OCI-LY1 (cell line): ENCODE measurements around the gene NPR2.

Experiments used
- H2AFZ ChIP-seq: fragments of 200-600 bp; sonication (generic), shearing (Covaris generic); 2 replicates; pipeline ENCODE4 v1.6.0; 2014; ENCODE audit warnings: antibody characterized with exemption, mild to moderate bottlenecking, low read length
- H3F3A ChIP-seq: fragments of 200-600 bp; sonication (generic), shearing (Covaris generic); 2 replicates; pipeline ENCODE4 v1.6.0; 2014; ENCODE audit warnings: mild to moderate bottlenecking, antibody characterized with exemption, low read length, moderate library complexity; ENCODE audit not compliant: insufficient read depth
- H3K27ac ChIP-seq: fragments of 200-600 bp; sonication (generic); 2 replicates; pipeline ENCODE4 v1.5.1; 2014; ENCODE audit warnings: low read length, mixed run types, mild to moderate bottlenecking, low read depth; ENCODE audit not compliant: poor library complexity, severe bottlenecking
- H3K27me3 ChIP-seq: fragments of 200-600 bp; sonication (generic); 2 replicates; pipeline ENCODE4 v1.6.0; 2014; ENCODE audit warnings: antibody characterized with exemption, mild to moderate bottlenecking, low read length, moderate library complexity; ENCODE audit not compliant: insufficient read depth
- H3K36me3 ChIP-seq: fragments of 200-600 bp; sonication (generic); 2 replicates; pipeline ENCODE4 v1.6.1; 2014; ENCODE audit warnings: mild to moderate bottlenecking, antibody characterized with exemption, low read length, moderate library complexity, mixed read lengths; ENCODE audit not compliant: insufficient read depth
- H3K4me1 ChIP-seq: fragments of 200-600 bp; sonication (generic); 2 replicates; pipeline ENCODE4 v1.5.1; 2014; ENCODE audit warnings: mild to moderate bottlenecking, low read length, moderate library complexity; ENCODE audit not compliant: insufficient read depth, severe bottlenecking
- H3K4me2 ChIP-seq: fragments of 200-600 bp; sonication (generic), shearing (Covaris generic); 2 replicates; pipeline ENCODE4 v1.6.1; 2014; ENCODE audit warnings: low read length
- H3K4me3 ChIP-seq: fragments of 200-600 bp; sonication (generic); 2 replicates; pipeline ENCODE4 v1.5.1; 2014; ENCODE audit warnings: low read length, low read depth, mild to moderate bottlenecking, mixed read lengths; ENCODE audit not compliant: poor library complexity, severe bottlenecking
- H3K79me2 ChIP-seq: fragments of 200-600 bp; shearing (Covaris generic); 2 replicates; pipeline ENCODE4 v1.6.1; 2016; ENCODE audit warnings: mixed run types, low read length, mixed read lengths; ENCODE audit not compliant: insufficient read depth
- H3K9ac ChIP-seq: fragments of 200-600 bp; sonication (generic), shearing (Covaris generic); 2 replicates; pipeline ENCODE4 v1.6.1; 2014; ENCODE audit warnings: mild to moderate bottlenecking, low read length, mixed read lengths
- H3K9me2 ChIP-seq: fragments of 200-600 bp; sonication (generic), shearing (Covaris generic); 2 replicates; pipeline ENCODE4 v1.6.1; 2014; ENCODE audit warnings: low read depth, mild to moderate bottlenecking, low read length, mixed read lengths
- H3K9me3 ChIP-seq: fragments of 200-600 bp; shearing (Covaris generic); 2 replicates; pipeline ENCODE4 v1.6.1; 2014; ENCODE audit warnings: low read length, mixed read lengths
- H4K20me1 ChIP-seq: fragments of 200-600 bp; sonication (generic), shearing (Covaris generic); 2 replicates; pipeline ENCODE4 v1.6.0; 2016; ENCODE audit warnings: mild to moderate bottlenecking, low read length; ENCODE audit not compliant: insufficient read depth
- EZH2 ChIP-seq: fragments of 200-600 bp; sonication (generic), shearing (Covaris generic); IDR thresholded peaks from 2 replicates; pipeline ENCODE4 v1.8.0; 2017; ENCODE audit warnings: borderline replicate concordance, mixed run types, mild to moderate bottlenecking, antibody characterized with exemption, low read length, moderate library complexity, mixed read lengths
- TF ChIP-seq, protein P1 (sequence below): fragments of 200-600 bp; sonication (generic), shearing (Covaris generic); IDR thresholded peaks from 2 replicates; pipeline ENCODE4 v1.5.1; 2017; ENCODE audit warnings: mild to moderate bottlenecking, antibody characterized with exemption, low read length, moderate library complexity, mixed read lengths

The NPR2 gene

DNA sequence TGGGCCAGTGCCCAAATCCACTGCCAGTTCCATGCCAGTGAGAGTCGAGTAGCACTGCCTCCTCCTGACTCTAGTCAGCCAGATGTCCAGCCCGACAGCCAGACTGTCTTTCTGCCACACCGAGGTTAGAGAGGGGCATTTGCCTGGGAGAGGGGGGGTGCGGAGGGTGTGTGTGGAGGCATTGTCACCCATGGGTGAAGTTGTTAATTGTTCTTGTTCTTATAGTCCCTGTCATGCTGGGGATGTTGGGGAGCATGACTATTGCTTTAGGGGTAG is 41.2 kb upstream of the NPR2 start:
- no peaks in the 10 kb centered on the region for H3K27me3 ChIP-seq
- H3K4me1 ChIP-seq: peaks cover 36% of the 10 kb centered on the region
- peak overlapping the region; percentile 76 for H3K4me3 ChIP-seq
- peak overlapping the region; percentile 75 for H3K9ac ChIP-seq
- TF ChIP-seq EZH2: no peak
- H3K27ac ChIP-seq: peak overlapping the region; percentile 53
- H4K20me1 ChIP-seq: no peaks in the 10 kb centered on the region
- no peaks in the 10 kb centered on the region for H3K9me2 ChIP-seq
- peak overlapping the region; percentile 79 for H3K4me2 ChIP-seq
- H3K9me3 ChIP-seq: no peaks in the 10 kb centered on the region
- no peaks in the 10 kb centered on the region for H3F3A ChIP-seq
- H3K79me2 ChIP-seq: peaks cover 29% of the 10 kb centered on the region
- peaks cover 24% of the 10 kb centered on the region; the same call in 1 of the 2 replicates for H3K36me3 ChIP-seq
- H2AFZ ChIP-seq: no peak overlapping the region

DNA sequence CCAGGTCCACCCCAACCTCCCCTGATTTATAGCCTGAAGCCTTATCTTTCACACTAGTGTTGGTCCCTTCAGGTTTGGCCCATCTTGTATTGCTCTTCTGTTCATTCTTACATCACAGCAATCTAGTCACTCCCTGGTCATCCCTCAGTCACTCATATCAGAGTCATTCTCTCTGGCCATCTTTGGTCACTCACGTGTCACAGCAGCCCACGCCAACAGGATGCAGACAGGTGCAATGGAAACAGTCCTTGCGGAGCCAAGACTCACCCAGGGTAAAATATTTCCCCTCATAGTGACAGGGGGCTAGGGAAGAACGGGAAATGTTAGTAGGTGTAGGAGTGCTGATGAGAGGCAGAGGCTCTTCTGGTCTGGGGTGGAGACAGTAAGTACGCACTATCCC is 37.9 kb upstream of the NPR2 start:
- peaks cover 24% of the 10 kb centered on the region; the same call in 1 of the 2 replicates for H3K36me3 ChIP-seq

DNA sequence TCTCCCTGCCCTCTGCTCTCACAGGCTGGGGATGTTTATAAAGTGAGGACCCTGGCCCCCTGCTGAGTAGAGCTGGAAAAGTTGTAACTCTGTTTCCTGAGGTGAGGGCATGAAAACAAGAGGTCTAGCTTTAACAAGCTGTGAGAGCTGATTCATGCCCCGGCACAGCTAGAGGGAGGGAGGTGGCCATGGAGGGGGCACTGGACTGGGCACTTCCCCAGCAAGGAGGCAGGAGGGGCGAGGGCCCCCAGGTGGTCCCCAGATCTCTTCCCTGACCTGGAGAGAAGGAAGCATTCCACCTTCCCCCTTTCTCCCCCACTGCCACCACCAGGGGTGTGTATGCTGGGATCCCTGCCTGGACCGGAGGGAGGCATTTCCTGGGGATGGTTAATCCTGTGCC is 37.1 kb upstream of the NPR2 start, which contains the start of gene MSMP:
TSS of gene MSMP (minus strand) at position 13 of the 400 bp plus-strand sequence. CDS start 147 bp downstream, outside the sequence.
- no peak within 1 kb of the TSS for H3K4me3 ChIP-seq
- no peaks in the 10 kb centered on the region for H3K79me2 ChIP-seq
- no peak within 1 kb of the TSS for H2AFZ ChIP-seq
- H3K36me3 ChIP-seq: peaks cover 24% of the 10 kb centered on the region; the same call in 1 of the 2 replicates
- H3F3A ChIP-seq: no peaks in the 10 kb centered on the region
- no peak within 1 kb of the TSS for H3K27ac ChIP-seq
- no peak for TF ChIP-seq EZH2
- TF ChIP-seq, protein P1, sequence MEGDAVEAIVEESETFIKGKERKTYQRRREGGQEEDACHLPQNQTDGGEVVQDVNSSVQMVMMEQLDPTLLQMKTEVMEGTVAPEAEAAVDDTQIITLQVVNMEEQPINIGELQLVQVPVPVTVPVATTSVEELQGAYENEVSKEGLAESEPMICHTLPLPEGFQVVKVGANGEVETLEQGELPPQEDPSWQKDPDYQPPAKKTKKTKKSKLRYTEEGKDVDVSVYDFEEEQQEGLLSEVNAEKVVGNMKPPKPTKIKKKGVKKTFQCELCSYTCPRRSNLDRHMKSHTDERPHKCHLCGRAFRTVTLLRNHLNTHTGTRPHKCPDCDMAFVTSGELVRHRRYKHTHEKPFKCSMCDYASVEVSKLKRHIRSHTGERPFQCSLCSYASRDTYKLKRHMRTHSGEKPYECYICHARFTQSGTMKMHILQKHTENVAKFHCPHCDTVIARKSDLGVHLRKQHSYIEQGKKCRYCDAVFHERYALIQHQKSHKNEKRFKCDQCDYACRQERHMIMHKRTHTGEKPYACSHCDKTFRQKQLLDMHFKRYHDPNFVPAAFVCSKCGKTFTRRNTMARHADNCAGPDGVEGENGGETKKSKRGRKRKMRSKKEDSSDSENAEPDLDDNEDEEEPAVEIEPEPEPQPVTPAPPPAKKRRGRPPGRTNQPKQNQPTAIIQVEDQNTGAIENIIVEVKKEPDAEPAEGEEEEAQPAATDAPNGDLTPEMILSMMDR: no peak
- H3K9me3 ChIP-seq: no peaks in the 10 kb centered on the region
- H3K9ac ChIP-seq: no peak within 1 kb of the TSS
- H3K27me3 ChIP-seq: no peaks in the 10 kb centered on the region
- H4K20me1 ChIP-seq: no peaks in the 10 kb centered on the region
- peaks cover 39% of the 10 kb centered on the region for H3K4me1 ChIP-seq
- no peaks in the 10 kb centered on the region for H3K9me2 ChIP-seq
- no peak within 1 kb of the TSS for H3K4me2 ChIP-seq

More for the DNA sequence above, 37.9 kb upstream of the NPR2 start:
- Histone ChIP-seq H3K4me2 (no peak overlapping the region), H3K9me3 (no peaks in the 10 kb centered on the region), H3K9me2 (no peaks in the 10 kb centered on the region), H3K4me3 (no peak overlapping the region), H3K27me3 (no peaks in the 10 kb centered on the region), H2AFZ (no peak overlapping the region), H3F3A (no peaks in the 10 kb centered on the region), H3K79me2 (peaks cover 1% of the 10 kb centered on the region), H3K9ac (no peak overlapping the region), H3K27ac (no peak overlapping the region), H4K20me1 (no peaks in the 10 kb centered on the region), H3K4me1 (peaks cover 32% of the 10 kb centered on the region)
- TF ChIP-seq, protein P1: no peak
- TF ChIP-seq EZH2: no peak

DNA sequence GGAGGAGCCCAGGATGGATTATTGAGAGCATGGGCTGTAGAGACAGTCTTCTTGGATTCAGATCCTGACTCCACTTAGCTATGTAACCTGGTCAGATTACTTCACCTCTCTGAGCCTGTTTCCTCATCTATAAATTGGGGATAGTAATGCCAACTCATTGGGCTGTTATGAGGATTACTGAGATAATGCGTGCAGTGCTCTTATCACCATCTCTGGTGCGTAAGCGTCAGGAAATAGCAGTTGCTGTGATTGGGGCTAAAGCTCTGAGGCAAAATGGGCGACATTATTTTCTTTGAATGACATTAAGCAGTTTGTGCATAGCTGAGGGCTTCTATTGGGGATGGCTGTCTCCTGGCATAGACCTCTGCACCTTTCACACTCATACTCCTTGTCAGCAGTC is 36.3 kb upstream of the NPR2 start:
- H3K79me2 ChIP-seq: no peaks in the 10 kb centered on the region
- H3K27ac ChIP-seq: peak overlapping the region; percentile 91
- no peak overlapping the region for H3K9ac ChIP-seq
- H3K4me2 ChIP-seq: no peak overlapping the region
- no peaks in the 10 kb centered on the region for H3K9me3 ChIP-seq
- no peak for TF ChIP-seq EZH2
- TF ChIP-seq, protein P1: no peak
- H2AFZ ChIP-seq: no peak overlapping the region
- H3K4me3 ChIP-seq: no peak overlapping the region
- no peaks in the 10 kb centered on the region for H3K9me2 ChIP-seq
- peaks cover 24% of the 10 kb centered on the region; the same call in 1 of the 2 replicates for H3K36me3 ChIP-seq
- no peaks in the 10 kb centered on the region for H3K27me3 ChIP-seq
- H4K20me1 ChIP-seq: no peaks in the 10 kb centered on the region
- peaks cover 34% of the 10 kb centered on the region for H3K4me1 ChIP-seq
- no peaks in the 10 kb centered on the region for H3F3A ChIP-seq
